ENCODE results near the gene MAB21L2. TPM values are rescaled to one million over a fixed set of nuclear protein-coding genes. Genes with fewer than 3 reads are reported as not detected.

Gene MAB21L2
- total and polyA plus RNA-seq, 2 of the 8 experiments (the other 6 are each of a cell fraction or from before 2014, with no cell fraction given) = 0.03 TPM; not detected in 1

DNA sequence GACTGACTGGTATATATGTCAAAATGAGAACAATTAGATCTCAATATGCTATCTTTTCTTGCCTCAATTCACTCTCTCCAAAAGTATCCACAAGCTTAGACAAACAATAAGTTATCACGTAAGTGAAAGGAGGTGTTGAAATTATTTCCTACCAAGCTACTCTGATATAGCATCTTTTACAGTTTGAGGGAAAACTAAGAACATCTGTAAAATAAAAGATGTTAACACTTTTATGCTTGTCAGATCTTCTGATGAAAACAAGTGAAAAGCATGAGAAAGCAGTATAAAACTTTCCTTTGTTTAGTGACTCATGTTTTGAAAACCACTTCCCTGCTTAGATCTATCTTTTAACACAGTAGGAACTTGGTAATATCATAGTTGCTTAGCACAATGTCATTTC lies 8.4 kb upstream of the MAB21L2 start (continued):
- TF ChIP-seq SP2 (IDR thresholded peaks at IDR 0.05; ENCODE audit: low read length) = no peak
